Measurements from ENCODE around the gene STRN. TPM values are rescaled to one million over a fixed set of nuclear protein-coding genes. Genes with fewer than 3 reads are reported as not detected.
"Not testable (repeated sequence)": the region's sequence is repeated elsewhere in the genome, so short reads cannot be mapped to it uniquely, and the experiment has no call there.

The STRN gene
- total and polyA plus RNA-seq, 9 of the 15 experiments (the other 6 are each of a cell fraction or from before 2014, with no cell fraction given) = 1.3 to 31.2 (median 20.0) TPM

- DNase-seq (ENCODE audit: extremely low read depth in 1 of 4, low spot score in 3 of 4) (peak in 2 of 4 experiments; percentile 4 to 11), ATAC-seq (0 out of 3 replicates have a peak, but pooled peaks have one; percentile 19), FAIRE-seq (peak; percentile 6)
- Histone ChIP-seq H4K20me1 (replicated peaks; ENCODE audit: control insufficient read depth, insufficient read depth, low read length) (no peaks in the 10 kb centered on the region), H3K4me2 (ENCODE audit: insufficient read depth, low read length) (no peak overlapping the region), H3K9me3 (replicated peaks; ENCODE audit: control insufficient read depth, insufficient read depth, low read depth, low read length) (no peaks in the 10 kb centered on the region), H3K9me1 (ENCODE audit: control insufficient read depth, insufficient read depth, low read length) (no peaks in the 10 kb centered on the region), H3K27ac (ENCODE audit: extremely low read depth, low read depth, low read length) (no peak overlapping the region; the same call in 2 of the 3 replicates), H3K4me3 (no peak overlapping the region), H2AFZ (ENCODE audit: low read depth, low read length) (no peak overlapping the region), H3K4me1 (replicated peaks in 1 of 2; ENCODE audit: control insufficient read depth in 2 of 2, insufficient read depth in 2 of 2, low read length in 2 of 2) (peaks cover 3 to 11% of the 10 kb centered on the region in 2 experiments; a peak in 3 of 5 replicates), H3K27me3 (ENCODE audit: control insufficient read depth in 2 of 2, insufficient read depth in 2 of 2, low read length in 2 of 2) (no peaks in the 10 kb centered on the region), H3K9ac (ENCODE audit: insufficient read depth in 1 of 2, low read depth in 2 of 2, low read length in 2 of 2) (no peak overlapping the region), H3K79me2 (ENCODE audit: control insufficient read depth, insufficient read depth, low read length) (no peaks in the 10 kb centered on the region), H3K36me3 (ENCODE audit: control insufficient read depth, insufficient read depth, low read length) (peaks cover 30% of the 10 kb centered on the region)
- WGBS (ENCODE audit: insufficient coverage, low coverage, missing lambda C conversion rate) = 58% methylated on average over 4 of the region's 4 CpGs
- CTCF ChIA-PET (ENCODE audit: low intra/inter-chr PET ratio) = no interaction called here
- peak; percentile 82 for TF ChIP-seq FOSL1 (tag; conservative IDR thresholded peaks at IDR 0.05)
- no peak for TF ChIP-seq HNRNPLL (IDR thresholded peaks at IDR 0.05; ENCODE audit: low read depth, low read length, poor library complexity, severe bottlenecking)
- TF ChIP-seq JUND (IDR thresholded peaks at IDR 0.05; ENCODE audit: borderline replicate concordance, low read depth, low read length) = peak; percentile 15; the same call in 1 of the 2 replicates
- peak; percentile 36; the same call in 2 of the 3 replicates for TF ChIP-seq JUND (tag; IDR thresholded peaks at IDR 0.05; ENCODE audit: borderline replicate concordance, low read depth, low read length)
- peak; percentile 57 for TF ChIP-seq ATF3 (IDR thresholded peaks at IDR 0.05)
- TF ChIP-seq ATF3 (CRISPR knock-in tag; conservative IDR thresholded peaks at IDR 0.05) = no peak
- POLR2A ChIA-PET = interaction anchor here (1.0 kb wide), 1 partner anchor 142 kb away, joined by 3 read pairs; no protein-coding TSS in a partner anchor
- intact Hi-C loops (cut with micrococcal nuclease) = no loop called here
- in situ Hi-C loops (cut with MboI) = no loop called here
- no TSS peak for BruUV-seq (replicated peaks)
Observed at GRCh38 chr2:36889795-36890194, 76.5 kb downstream of the STRN start.

GRCh38 chr2:36887095-36887494, 79.2 kb downstream of the STRN start:
- H3K9ac ChIP-seq (ENCODE audit: insufficient read depth in 1 of 2, low read depth in 2 of 2, low read length in 2 of 2); DNase-seq (ENCODE audit: extremely low read depth in 1 of 4, low spot score in 3 of 4); H3K79me2 ChIP-seq (ENCODE audit: control insufficient read depth, insufficient read depth, low read length); H3K4me2 ChIP-seq (ENCODE audit: insufficient read depth, low read length); ATAC-seq; H3K9me1 ChIP-seq (ENCODE audit: control insufficient read depth, insufficient read depth, low read length); in situ Hi-C loops (cut with MboI); intact Hi-C loops (cut with micrococcal nuclease); FAIRE-seq; POLR2A ChIA-PET; H3K4me3 ChIP-seq; H3K27ac ChIP-seq (ENCODE audit: extremely low read depth, low read depth, low read length); H3K9me3 ChIP-seq (replicated peaks; ENCODE audit: control insufficient read depth, insufficient read depth, low read depth, low read length); CTCF ChIA-PET (ENCODE audit: low intra/inter-chr PET ratio); BruUV-seq (replicated peaks); H3K4me1 ChIP-seq (replicated peaks in 1 of 2; ENCODE audit: control insufficient read depth in 2 of 2, insufficient read depth in 2 of 2, low read length in 2 of 2); H3K27me3 ChIP-seq (ENCODE audit: control insufficient read depth in 2 of 2, insufficient read depth in 2 of 2, low read length in 2 of 2); H2AFZ ChIP-seq (ENCODE audit: low read depth, low read length); H4K20me1 ChIP-seq (replicated peaks; ENCODE audit: control insufficient read depth, insufficient read depth, low read length): not testable (repeated sequence)
- 94% methylated on average over 9 of the region's 9 CpGs for WGBS (ENCODE audit: insufficient coverage, low coverage, missing lambda C conversion rate)
- peaks cover 34% of the 10 kb centered on the region; the same call in 2 of the 3 replicates for H3K36me3 ChIP-seq (ENCODE audit: control insufficient read depth, insufficient read depth, low read length)

Measured in K562 (cell line).